Body of pancreas (tissue), 4 donors: ENCODE measurements around the gene PDE1A. TPM values are rescaled to one million over a fixed set of nuclear protein-coding genes. Genes with fewer than 3 reads are reported as not detected.

ENCODE experiments used
- ATAC-seq: fragments of 150-250 bp; one replicate; pipeline ENCODE4 v1.9.1; 2016
- DNase-seq, 4 donors: peaks; one replicate each; pipeline ENCODE4 v3.0.0-alpha.2; 2019
- H3K27ac ChIP-seq, 4 donors: fragments of 200-600 bp; sonication (generic); 1 replicate in 3 of 4; 2 replicates in 1 of 4; pipeline versions ENCODE4 v1.5.1 to v1.6.1; 2016 to 2019; ENCODE audit warnings: mild to moderate bottlenecking in 1 of 4, mixed read lengths in 1 of 4, moderate library complexity in 1 of 4
- H3K27me3 ChIP-seq, 2 donors: fragments of 200-600 bp; sonication (generic); one replicate each; pipeline ENCODE4 v1.6.0; 2016; ENCODE audit warnings: mild to moderate bottlenecking in 1 of 2
- H3K36me3 ChIP-seq, 2 donors: fragments of 200-600 bp; sonication (generic); replicated peaks in 1 of 2; 2 replicates each; pipeline ENCODE4 v1.5.1; 2016; ENCODE audit warnings: low read depth in 2 of 2; ENCODE audit not compliant: insufficient read depth in 1 of 2
- H3K4me1 ChIP-seq: fragments of 200-600 bp; sonication (generic); one replicate; pipeline ENCODE4 v1.6.0; 2016
- H3K4me3 ChIP-seq, 2 donors: fragments of 200-600 bp; sonication (generic); 1 replicate in 1 of 2; 2 replicates in 1 of 2; pipeline ENCODE4 v1.5.1; 2016 to 2019
- H3K9me3 ChIP-seq, 3 donors: fragments of 200-600 bp; sonication (generic); 1 replicate in 2 of 3; 2 replicates in 1 of 3; pipeline ENCODE4 v1.5.1; 2016
- POLR2A ChIP-seq, 3 donors: fragments of 450-650 bp; IDR thresholded peaks; one replicate each; pipeline ENCODE4 v1.6.1; 2016; ENCODE audit warnings: antibody characterized with exemption in 3 of 3, mild to moderate bottlenecking in 2 of 3
- WGBS, 2 donors: methylation state at CpG; one replicate each; pipeline ENCODE4 v1.1.5; 2017; 5-methylcytosine and 5-hydroxymethylcytosine counted together
- intact Hi-C: fragments of 100-400 bp; cut with DNase I; formaldehyde crosslinking; loops from one replicate; pipeline ENCODE4 v1.15.1; 2023
- total RNA-seq, 2 donors: library from RNA; depleted of rRNA; stranded (reverse); fragments of >200 nt; gene quantifications; one replicate each; pipeline ENCODE4 v1.1.0, GENCODE V29; 2016
- TF ChIP-seq, protein P1 (sequence below), 7 experiments: fragments of 450-650 bp in 4 of 7; fragments of 200-600 bp in 3 of 7; sonication (generic) in 3 of 7; IDR thresholded peaks; one replicate each; pipeline ENCODE4 v1.5.1; 2016 to 2019; ENCODE audit warnings: antibody characterized with exemption in 7 of 7

Gene PDE1A
- total RNA-seq, 2 donors from 2014 or later, result 4.0 to 4.2 TPM

DNA sequence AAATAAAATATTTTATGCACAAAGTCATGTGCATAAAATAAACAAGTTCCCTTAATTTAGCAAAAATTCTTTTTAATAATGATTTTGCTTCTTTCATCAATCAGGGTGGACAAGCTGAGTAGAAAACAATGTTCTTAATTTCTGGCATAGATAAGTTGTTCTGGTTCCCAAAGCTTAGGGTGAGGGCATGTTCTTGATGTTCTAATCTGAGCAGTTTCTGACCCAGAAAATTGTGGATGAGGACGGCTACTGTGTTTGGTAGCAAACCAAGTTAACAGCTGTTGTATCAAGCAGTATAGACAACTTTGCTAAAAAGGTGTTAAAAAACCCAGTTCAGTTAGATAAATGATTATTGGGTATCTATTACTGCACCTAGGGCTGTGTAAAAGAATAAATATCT lies 158.9 kb downstream of the PDE1A start:
- H3K4me1 ChIP-seq, result no peaks in the 10 kb centered on the region
- 69 to 75% methylated on average over 1 of the region's 1 CpG for WGBS, 2 donors
- no peak for DNase-seq
- no peaks in the 10 kb centered on the region for H3K27me3 ChIP-seq
- no peak for TF ChIP-seq POLR2A (IDR thresholded peaks at IDR 0.05)
- TF ChIP-seq, protein P1, sequence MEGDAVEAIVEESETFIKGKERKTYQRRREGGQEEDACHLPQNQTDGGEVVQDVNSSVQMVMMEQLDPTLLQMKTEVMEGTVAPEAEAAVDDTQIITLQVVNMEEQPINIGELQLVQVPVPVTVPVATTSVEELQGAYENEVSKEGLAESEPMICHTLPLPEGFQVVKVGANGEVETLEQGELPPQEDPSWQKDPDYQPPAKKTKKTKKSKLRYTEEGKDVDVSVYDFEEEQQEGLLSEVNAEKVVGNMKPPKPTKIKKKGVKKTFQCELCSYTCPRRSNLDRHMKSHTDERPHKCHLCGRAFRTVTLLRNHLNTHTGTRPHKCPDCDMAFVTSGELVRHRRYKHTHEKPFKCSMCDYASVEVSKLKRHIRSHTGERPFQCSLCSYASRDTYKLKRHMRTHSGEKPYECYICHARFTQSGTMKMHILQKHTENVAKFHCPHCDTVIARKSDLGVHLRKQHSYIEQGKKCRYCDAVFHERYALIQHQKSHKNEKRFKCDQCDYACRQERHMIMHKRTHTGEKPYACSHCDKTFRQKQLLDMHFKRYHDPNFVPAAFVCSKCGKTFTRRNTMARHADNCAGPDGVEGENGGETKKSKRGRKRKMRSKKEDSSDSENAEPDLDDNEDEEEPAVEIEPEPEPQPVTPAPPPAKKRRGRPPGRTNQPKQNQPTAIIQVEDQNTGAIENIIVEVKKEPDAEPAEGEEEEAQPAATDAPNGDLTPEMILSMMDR (IDR thresholded peaks at IDR 0.05), result no peak
- no peaks in the 10 kb centered on the region for H3K36me3 ChIP-seq
- intact Hi-C loops, result no loop called here
- H3K27ac ChIP-seq, result no peak overlapping the region
- ATAC-seq, result no peak
- no peaks in the 10 kb centered on the region for H3K9me3 ChIP-seq
- no peak overlapping the region for H3K4me3 ChIP-seq

DNA sequence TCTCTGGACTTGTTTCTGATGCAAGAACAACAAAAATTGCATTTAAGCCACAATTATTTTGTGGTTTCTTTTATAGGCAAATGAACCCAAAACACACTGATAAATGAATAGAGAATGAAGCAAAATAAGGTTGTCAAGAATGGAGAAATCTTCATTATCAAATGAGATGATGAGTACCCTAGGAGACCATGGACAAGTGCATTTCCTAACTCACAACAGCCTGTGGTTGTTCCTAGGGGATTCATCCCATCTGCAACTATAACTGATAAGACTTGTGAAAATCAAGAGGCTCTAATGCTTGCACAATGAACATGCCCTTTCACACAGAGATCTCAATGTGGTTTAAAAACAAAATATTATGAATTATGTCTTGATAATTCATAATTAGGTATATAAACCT lies 159.9 kb downstream of the PDE1A start:
- TF ChIP-seq, protein P1 (IDR thresholded peaks at IDR 0.05), result no peak
- no peak for TF ChIP-seq POLR2A (IDR thresholded peaks at IDR 0.05)
- no peaks in the 10 kb centered on the region for H3K9me3 ChIP-seq
- H3K27ac ChIP-seq, result no peak overlapping the region
- ATAC-seq, result no peak
- H3K27me3 ChIP-seq, result no peaks in the 10 kb centered on the region
- DNase-seq, result no peak
- no peaks in the 10 kb centered on the region for H3K36me3 ChIP-seq
- H3K4me3 ChIP-seq, result no peak overlapping the region
- H3K4me1 ChIP-seq, result no peaks in the 10 kb centered on the region
- intact Hi-C loops, result no loop called here

DNA sequence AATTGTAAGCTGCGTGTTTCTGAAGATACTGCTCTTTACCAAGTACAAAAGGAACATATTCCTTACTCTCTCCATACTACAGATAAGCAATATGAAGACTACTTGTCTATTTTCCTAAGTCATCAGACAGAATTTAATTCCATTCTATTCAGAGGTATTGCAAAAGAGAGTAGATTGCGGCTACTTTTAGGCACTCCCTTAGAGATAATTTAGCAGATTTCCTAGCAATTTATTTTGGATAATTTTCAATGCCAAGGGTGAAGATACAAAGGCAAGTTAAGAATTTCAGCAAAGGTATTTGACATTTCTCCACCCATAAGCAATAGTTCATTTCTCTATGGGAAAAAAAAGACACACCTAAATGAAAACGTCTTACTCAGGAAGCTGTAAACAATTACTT lies 161.1 kb downstream of the PDE1A start:
- H3K27me3 ChIP-seq, result no peaks in the 10 kb centered on the region
- H3K4me3 ChIP-seq, result no peak overlapping the region
- WGBS, 2 donors, result 72% methylated on average over 3 of the region's 3 CpGs
- no peaks in the 10 kb centered on the region for H3K36me3 ChIP-seq
- DNase-seq (no peak), ATAC-seq (no peak)
- no peaks in the 10 kb centered on the region for H3K4me1 ChIP-seq
- intact Hi-C loops, result no loop called here
- TF ChIP-seq, protein P1 (IDR thresholded peaks at IDR 0.05), result no peak
- no peak for TF ChIP-seq POLR2A (IDR thresholded peaks at IDR 0.05)
- H3K27ac ChIP-seq, result no peak overlapping the region
- no peaks in the 10 kb centered on the region for H3K9me3 ChIP-seq

DNA sequence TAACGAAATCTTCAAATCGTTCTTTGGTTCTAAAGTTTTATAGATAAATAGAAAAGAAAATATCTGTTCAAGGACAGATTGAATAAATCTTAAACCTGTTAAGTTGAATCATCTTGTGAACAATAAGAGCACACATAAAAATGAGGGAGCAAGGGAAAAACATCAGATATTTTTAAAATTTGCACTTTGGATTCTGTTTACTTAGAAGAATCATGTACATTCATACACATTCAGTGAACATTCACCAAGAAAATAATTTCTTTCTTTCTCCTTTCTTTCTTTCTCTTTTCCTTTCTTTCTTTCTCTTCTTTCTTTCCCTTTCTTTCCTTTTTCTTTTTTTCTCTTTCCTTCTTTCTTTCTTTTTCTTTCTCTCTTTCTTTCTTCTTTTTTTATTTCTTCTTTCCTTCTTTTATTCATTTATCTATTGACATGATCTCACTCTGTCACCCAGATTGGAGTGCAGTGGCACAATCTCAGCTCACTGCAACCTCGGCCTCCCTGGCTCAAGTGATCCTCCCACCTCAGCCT lies 164.9 kb downstream of the PDE1A start:
- Histone ChIP-seq H3K4me3 (no peak overlapping the region), H3K27me3 (no peaks in the 10 kb centered on the region), H3K27ac (no peak overlapping the region), H3K9me3 (no peaks in the 10 kb centered on the region), H3K4me1 (no peaks in the 10 kb centered on the region), H3K36me3 (no peaks in the 10 kb centered on the region)
- intact Hi-C loops, result no loop called here
- TF ChIP-seq POLR2A (IDR thresholded peaks at IDR 0.05), result no peak
- DNase-seq, result no peak
- no peak for ATAC-seq
- 67% methylated on average over 3 of the region's 3 CpGs for WGBS, 2 donors

DNA sequence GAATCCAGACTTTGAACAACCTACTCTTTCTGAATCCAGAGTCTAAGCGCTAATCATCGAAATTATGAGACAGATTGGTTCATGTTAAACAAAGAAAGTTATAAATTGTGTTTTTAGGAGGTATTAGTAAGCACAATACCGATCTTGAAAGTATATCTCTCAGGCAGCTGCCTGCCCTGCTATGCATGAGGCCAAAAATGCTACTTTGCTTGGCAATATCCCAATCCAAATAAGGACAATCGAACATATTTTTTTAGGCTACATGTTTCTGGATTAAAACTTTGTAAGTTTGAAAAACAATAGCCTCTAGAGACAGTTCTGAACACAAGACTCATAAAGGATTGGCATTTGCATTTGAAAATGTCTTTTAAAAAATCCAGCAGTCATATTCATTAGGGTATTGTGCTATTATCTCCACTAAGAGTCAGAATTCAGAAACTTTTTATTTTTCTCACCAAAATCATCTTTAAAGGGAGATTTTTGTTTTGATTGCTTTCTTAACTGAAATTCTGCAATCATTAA lies 167.1 kb downstream of the PDE1A start:
- no peak overlapping the region for H3K4me3 ChIP-seq
- no peak for ATAC-seq
- 27 to 42% methylated on average over 4 of the region's 4 CpGs for WGBS, 2 donors
- no peaks in the 10 kb centered on the region for H3K27me3 ChIP-seq
- TF ChIP-seq, protein P1 (IDR thresholded peaks at IDR 0.05), result no peak
- no peak for TF ChIP-seq POLR2A (IDR thresholded peaks at IDR 0.05)
- no peak overlapping the region for H3K27ac ChIP-seq
- no peak for DNase-seq
- intact Hi-C loops, result no loop called here
- H3K4me1 ChIP-seq, result no peaks in the 10 kb centered on the region
- no peaks in the 10 kb centered on the region for H3K36me3 ChIP-seq
- no peaks in the 10 kb centered on the region for H3K9me3 ChIP-seq
